ENCODE results near the gene FBXL7.

The FBXL7 gene

DNA sequence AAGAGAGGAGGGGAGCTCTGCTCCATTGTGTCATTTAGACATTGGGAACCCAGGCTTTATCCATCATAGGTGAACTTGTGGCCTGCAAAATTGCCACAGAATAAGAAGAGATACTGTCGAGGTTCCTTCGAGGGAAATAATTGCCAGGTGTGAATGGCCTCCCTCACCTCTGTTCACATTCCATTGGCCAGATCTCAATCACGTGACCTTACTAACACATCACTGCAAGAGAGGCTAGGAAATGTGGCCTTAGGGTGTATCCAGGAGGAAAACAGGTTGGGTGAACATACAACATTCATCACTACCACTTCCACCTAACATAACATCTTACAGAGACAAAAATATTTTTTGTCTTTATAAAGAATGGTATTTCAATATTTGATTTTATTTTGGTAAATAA, 182.1 kb downstream of the FBXL7 start:
- DNase-seq (ENCODE audit: low spot score), result no peak

DNA sequence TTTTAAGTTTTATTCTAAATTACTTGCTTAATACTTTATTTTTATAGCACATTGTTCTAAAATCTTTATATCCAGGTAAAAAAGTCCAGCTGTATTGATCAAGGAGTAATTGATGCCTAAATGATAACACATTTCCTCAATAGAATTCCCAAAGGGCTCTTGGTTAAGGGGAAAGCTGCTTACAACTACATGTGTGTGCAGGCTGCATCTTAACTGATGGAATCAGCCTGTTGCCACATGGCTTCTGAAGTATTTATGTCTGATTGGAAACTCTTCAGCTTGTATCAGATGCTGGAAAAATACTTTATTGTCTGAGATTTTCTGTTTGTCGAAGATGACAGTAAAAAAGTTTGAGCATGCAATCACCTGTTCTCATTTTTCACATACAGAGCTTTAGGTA, 182.6 kb downstream of the FBXL7 start:
- DNase-seq (ENCODE audit: low spot score), result no peak
- TF ChIP-seq, protein P1, sequence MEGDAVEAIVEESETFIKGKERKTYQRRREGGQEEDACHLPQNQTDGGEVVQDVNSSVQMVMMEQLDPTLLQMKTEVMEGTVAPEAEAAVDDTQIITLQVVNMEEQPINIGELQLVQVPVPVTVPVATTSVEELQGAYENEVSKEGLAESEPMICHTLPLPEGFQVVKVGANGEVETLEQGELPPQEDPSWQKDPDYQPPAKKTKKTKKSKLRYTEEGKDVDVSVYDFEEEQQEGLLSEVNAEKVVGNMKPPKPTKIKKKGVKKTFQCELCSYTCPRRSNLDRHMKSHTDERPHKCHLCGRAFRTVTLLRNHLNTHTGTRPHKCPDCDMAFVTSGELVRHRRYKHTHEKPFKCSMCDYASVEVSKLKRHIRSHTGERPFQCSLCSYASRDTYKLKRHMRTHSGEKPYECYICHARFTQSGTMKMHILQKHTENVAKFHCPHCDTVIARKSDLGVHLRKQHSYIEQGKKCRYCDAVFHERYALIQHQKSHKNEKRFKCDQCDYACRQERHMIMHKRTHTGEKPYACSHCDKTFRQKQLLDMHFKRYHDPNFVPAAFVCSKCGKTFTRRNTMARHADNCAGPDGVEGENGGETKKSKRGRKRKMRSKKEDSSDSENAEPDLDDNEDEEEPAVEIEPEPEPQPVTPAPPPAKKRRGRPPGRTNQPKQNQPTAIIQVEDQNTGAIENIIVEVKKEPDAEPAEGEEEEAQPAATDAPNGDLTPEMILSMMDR (IDR thresholded peaks at IDR 0.05; ENCODE audit: extremely low read depth, missing control alignments), result no peak

More for the DNA sequence above, 182.1 kb downstream of the FBXL7 start:
- TF ChIP-seq, protein P1 (IDR thresholded peaks at IDR 0.05; ENCODE audit: extremely low read depth, missing control alignments), result no peak

DNA sequence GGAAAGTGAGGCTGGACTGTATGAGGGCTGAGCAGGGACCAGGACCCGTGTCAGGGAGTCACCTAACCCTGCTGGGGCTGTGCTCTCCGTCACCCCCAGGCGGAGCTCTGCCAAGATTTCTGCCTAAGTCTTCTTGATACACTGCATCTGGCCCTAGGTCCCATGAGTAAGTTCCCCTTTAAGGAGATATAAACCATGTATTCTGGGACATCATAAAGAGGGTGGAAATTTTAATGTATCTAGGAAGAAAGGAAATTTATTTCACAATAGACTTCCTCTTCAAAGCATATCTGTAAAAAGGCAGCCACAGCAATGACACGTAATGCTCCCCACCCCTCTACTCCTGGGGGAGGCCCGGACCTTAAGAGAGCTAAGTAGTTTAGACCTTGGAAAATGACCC, 183.4 kb downstream of the FBXL7 start:
- TF ChIP-seq, protein P1 (IDR thresholded peaks at IDR 0.05; ENCODE audit: extremely low read depth, missing control alignments), result no peak
- DNase-seq (ENCODE audit: low spot score), result no peak

DNA sequence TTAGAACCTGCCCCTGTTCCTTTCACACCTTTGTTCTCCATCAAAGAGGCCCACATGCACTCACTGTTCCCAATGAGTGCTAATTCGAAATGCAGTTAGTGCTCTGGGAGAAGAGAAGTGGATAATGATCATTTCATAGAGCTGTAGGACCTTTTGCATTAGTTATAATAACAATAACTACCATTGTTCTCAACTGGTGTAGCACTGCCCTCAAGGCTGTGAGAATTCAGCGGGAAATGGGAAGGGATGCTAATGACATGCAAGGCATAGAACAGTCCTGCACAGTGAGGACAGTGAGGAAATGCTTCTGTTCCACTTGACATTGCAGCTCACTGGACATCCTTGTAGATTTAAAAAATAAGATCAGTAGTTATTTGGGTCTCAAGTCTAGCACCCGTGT, 187.4 kb downstream of the FBXL7 start:
- TF ChIP-seq, protein P1 (IDR thresholded peaks at IDR 0.05; ENCODE audit: extremely low read depth, missing control alignments), result no peak
- DNase-seq (ENCODE audit: low spot score), result no peak

DNA sequence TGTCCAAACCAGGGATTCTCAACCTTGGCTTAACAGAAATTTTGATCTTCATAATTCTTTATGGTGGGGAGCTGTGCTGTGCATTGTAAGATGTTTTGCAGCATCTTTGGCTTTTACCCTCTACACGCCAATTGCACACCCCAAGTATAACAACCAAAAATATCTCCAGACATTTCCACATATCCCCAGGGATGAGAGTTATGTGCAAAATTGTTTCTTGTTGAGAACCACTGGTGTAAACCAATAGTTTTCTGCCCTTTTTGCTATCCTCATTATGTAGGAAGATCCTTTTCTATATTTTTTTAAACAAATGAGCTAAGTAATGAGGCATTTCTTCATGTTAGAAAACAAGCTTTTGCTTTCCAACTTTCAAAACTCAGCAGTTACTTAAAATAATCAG, 189.9 kb downstream of the FBXL7 start:
- DNase-seq (ENCODE audit: low spot score), result no peak
- TF ChIP-seq, protein P1 (IDR thresholded peaks at IDR 0.05; ENCODE audit: extremely low read depth, missing control alignments), result no peak

DNA sequence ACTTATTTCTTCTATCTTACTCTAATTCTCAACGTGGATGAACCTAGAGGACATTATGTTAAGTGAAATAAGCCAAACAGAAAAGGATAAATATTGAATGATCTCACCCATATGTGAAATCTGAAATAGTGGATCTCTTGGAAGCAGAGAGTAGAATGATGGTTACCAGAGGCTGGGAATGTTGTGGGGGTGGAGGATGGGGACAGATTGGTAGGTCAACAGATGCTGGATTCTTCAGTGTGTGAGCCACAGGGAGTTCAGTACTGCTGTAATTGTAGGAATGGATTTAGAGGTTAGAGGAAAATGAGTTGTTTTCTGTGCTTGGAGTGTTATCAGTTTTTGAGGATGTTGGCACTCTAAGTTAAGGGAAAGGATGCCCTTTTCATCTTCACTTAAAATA, 190.6 kb downstream of the FBXL7 start:
- no peak for DNase-seq (ENCODE audit: low spot score)
- TF ChIP-seq, protein P1 (IDR thresholded peaks at IDR 0.05; ENCODE audit: extremely low read depth, missing control alignments), result no peak

DNA sequence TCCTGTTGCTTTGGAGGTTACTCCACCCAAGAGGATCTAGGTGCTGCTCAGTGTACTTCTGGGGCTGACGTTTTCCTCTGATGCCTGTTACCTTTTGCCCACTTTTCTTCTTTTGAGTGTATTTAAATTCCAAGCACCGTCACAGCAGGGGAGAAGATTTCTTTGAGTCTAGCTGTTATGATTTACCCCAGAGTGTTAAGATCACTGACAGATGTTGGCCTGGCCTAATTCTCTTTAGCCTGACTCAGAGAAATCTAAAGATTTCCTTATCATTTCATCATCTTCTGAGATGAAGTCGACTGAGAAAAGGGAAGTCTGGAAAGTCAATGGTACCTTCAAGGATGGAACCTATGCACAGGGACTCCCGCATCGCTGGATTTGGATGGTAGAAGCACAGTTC, 191.5 kb downstream of the FBXL7 start:
- no peak for DNase-seq (ENCODE audit: low spot score)
- TF ChIP-seq, protein P1 (IDR thresholded peaks at IDR 0.05; ENCODE audit: extremely low read depth, missing control alignments), result no peak
